HepG2 (cell line): ENCODE results near the gene DDAH2. TPM values are rescaled to one million over a fixed set of nuclear protein-coding genes. Genes with fewer than 3 reads are reported as not detected.

ENCODE experiments used
- ADNP ChIP-seq: sonication (generic); formaldehyde crosslinking; IDR thresholded peaks from 2 replicates; pipeline ENCODE4 v1.4.0; 2020; ENCODE audit warnings: missing genetic modification reagents
- JUND ChIP-seq: sonication (generic); formaldehyde crosslinking; IDR thresholded peaks from 2 replicates; pipeline ENCODE4 v1.8.0; 2022; ENCODE audit warnings: mild to moderate bottlenecking, missing genetic modification reagents
- NR2C2 ChIP-seq: sonication (generic); formaldehyde crosslinking; IDR thresholded peaks from 2 replicates; pipeline ENCODE4 v1.4.0; 2020; ENCODE audit warnings: missing genetic modification reagents, mild to moderate bottlenecking, moderate library complexity, borderline replicate concordance
- RBM39 ChIP-seq: fragments of 200-400 bp; formaldehyde crosslinking; IDR thresholded peaks from one replicate; pipeline ENCODE4 v1.6.1; 2018; ENCODE audit warnings: antibody characterized with exemption, mild to moderate bottlenecking, low read depth, low read length; ENCODE audit not compliant: poor library complexity, severe bottlenecking
- ZMAT3 ChIP-seq: sonication (generic); formaldehyde crosslinking; conservative IDR thresholded peaks from 2 replicates; pipeline ENCODE4 v1.7.0; 2021; ENCODE audit warnings: missing genetic modification reagents
- ZNF468 ChIP-seq: sonication (generic); formaldehyde crosslinking; IDR thresholded peaks from 2 replicates; pipeline ENCODE4 v1.8.0; 2022; ENCODE audit warnings: mild to moderate bottlenecking, moderate library complexity, missing genetic modification reagents
- polyA plus RNA-seq, 8 experiments: library from polyadenylated mRNA; depleted of rRNA in 3 of 8; stranded (reverse) in 7 of 8; unstranded in 1 of 8; fragments of >200 nt; fragmentation: Illumina TruSeq in 4 of 8; extraction: Trizol in 4 of 8; gene quantifications; 2 replicates each; pipeline versions ENCODE4 v1.2.1 to v1.2.3, GENCODE V29; 2011 to 2016; ENCODE audit warnings: low read depth in 4 of 8, missing spikeins in 1 of 8, mixed read lengths in 1 of 8; ENCODE audit not compliant: insufficient read depth in 1 of 8
- total RNA-seq, 5 experiments: library from RNA; depleted of rRNA; stranded (reverse); fragments of >200 nt; fragmentation: Illumina TruSeq; extraction: Trizol; gene quantifications; 2 replicates each; pipeline ENCODE4 v1.2.3, GENCODE V29; 2016; ENCODE audit warnings: low read depth in 1 of 5
- TF ChIP-seq, protein P1 (sequence below): sonication (generic); formaldehyde crosslinking; conservative IDR thresholded peaks from 2 replicates; pipeline ENCODE4 v1.4.0; 2020; ENCODE audit warnings: mild to moderate bottlenecking, missing genetic modification reagents, moderate library complexity
- TF ChIP-seq, protein P2 (sequence below): sonication (generic); formaldehyde crosslinking; IDR thresholded peaks from 2 replicates; pipeline ENCODE4 v1.4.0; 2020; ENCODE audit warnings: missing genetic modification reagents
- TF ChIP-seq, protein P3 (sequence below): sonication (generic); formaldehyde crosslinking; IDR thresholded peaks from 2 replicates; pipeline ENCODE4 v1.5.1; 2020; ENCODE audit warnings: missing genetic modification reagents, mild to moderate bottlenecking, borderline replicate concordance
- TF ChIP-seq, protein P4 (sequence below): sonication (generic); formaldehyde crosslinking; IDR thresholded peaks from 2 replicates; pipeline ENCODE4 v1.8.0; 2022; ENCODE audit warnings: missing genetic modification reagents, mild to moderate bottlenecking, inconsistent platforms, borderline replicate concordance
- TF ChIP-seq, protein P5 (sequence below): fragments of 450-650 bp; IDR thresholded peaks from 2 replicates; pipeline ENCODE4 v1.6.1; 2017; ENCODE audit warnings: mild to moderate bottlenecking
- TF ChIP-seq, protein P6 (sequence below): sonication (generic); formaldehyde crosslinking; IDR thresholded peaks from 2 replicates; pipeline ENCODE4 v1.8.1; 2023; ENCODE audit warnings: missing genetic modification reagents, mild to moderate bottlenecking, borderline replicate concordance
- TF ChIP-seq, protein P7 (sequence below): sonication (generic); formaldehyde crosslinking; IDR thresholded peaks from 2 replicates; pipeline ENCODE4 v1.8.0; 2022; ENCODE audit warnings: mild to moderate bottlenecking, missing genetic modification reagents, moderate library complexity

Gene DDAH2
- total and polyA plus RNA-seq, 2 of the 13 experiments (the other 11 are each of a cell fraction or from before 2014, with no cell fraction given) = 16.4 to 21.1 TPM

DNA sequence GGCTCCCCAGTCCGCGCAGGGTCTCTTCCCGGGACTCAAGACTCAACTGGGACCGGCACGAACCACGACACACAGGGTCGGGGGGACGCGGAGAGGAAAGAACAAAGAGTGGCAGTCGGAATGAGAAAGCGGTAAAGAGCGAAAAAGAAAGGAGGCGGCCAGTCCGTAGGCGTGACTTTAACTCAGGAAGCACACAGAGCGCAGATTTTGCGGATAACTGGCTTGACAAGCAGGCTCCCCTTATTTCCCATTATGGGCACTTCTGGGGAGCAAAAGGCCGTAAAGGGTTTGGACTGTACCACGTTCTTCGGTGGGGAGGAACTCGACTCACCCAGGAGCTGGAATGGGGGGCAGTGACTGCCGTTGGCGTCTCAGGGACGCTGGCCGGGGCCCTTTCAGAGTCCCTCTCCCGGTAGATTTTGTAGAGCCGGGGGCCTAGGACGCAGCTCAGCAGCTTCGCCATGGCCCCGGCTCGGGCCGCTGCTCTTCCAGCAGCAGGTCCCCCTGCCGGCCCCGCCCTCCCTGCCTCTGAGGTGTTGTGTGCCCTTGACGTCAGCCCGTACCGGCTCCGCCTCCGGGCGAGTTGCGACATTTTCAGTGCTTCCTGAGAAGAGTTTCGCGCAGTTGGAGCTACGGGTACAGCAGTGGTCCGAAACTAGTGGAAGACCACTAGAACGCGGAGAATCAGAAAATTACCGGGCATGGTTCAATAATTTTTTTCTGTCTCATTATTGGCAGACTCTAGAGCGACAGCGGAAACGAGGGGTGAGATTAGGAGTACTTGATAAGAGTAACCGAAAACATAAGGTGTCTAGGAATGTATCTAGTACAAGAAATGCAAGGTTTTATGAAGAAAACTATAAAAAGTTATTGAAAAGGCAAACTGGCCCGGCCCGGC, 26.0 kb downstream of the DDAH2 start, which contains the start of gene ABHD16A (continued):
- TF ChIP-seq, protein P1, sequence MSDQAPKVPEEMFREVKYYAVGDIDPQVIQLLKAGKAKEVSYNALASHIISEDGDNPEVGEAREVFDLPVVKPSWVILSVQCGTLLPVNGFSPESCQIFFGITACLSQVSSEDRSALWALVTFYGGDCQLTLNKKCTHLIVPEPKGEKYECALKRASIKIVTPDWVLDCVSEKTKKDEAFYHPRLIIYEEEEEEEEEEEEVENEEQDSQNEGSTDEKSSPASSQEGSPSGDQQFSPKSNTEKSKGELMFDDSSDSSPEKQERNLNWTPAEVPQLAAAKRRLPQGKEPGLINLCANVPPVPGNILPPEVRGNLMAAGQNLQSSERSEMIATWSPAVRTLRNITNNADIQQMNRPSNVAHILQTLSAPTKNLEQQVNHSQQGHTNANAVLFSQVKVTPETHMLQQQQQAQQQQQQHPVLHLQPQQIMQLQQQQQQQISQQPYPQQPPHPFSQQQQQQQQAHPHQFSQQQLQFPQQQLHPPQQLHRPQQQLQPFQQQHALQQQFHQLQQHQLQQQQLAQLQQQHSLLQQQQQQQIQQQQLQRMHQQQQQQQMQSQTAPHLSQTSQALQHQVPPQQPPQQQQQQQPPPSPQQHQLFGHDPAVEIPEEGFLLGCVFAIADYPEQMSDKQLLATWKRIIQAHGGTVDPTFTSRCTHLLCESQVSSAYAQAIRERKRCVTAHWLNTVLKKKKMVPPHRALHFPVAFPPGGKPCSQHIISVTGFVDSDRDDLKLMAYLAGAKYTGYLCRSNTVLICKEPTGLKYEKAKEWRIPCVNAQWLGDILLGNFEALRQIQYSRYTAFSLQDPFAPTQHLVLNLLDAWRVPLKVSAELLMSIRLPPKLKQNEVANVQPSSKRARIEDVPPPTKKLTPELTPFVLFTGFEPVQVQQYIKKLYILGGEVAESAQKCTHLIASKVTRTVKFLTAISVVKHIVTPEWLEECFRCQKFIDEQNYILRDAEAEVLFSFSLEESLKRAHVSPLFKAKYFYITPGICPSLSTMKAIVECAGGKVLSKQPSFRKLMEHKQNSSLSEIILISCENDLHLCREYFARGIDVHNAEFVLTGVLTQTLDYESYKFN (CRISPR knock-in tag) = peak; percentile 80
- TF ChIP-seq NR2C2 (CRISPR knock-in tag) = peak; percentile 67; the same call in 1 of the 2 replicates
- peak; percentile 76 for TF ChIP-seq RBM39
- TF ChIP-seq, protein P2, sequence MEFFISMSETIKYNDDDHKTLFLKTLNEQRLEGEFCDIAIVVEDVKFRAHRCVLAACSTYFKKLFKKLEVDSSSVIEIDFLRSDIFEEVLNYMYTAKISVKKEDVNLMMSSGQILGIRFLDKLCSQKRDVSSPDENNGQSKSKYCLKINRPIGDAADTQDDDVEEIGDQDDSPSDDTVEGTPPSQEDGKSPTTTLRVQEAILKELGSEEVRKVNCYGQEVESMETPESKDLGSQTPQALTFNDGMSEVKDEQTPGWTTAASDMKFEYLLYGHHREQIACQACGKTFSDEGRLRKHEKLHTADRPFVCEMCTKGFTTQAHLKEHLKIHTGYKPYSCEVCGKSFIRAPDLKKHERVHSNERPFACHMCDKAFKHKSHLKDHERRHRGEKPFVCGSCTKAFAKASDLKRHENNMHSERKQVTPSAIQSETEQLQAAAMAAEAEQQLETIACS (CRISPR knock-in tag) = no peak
- TF ChIP-seq, protein P3, sequence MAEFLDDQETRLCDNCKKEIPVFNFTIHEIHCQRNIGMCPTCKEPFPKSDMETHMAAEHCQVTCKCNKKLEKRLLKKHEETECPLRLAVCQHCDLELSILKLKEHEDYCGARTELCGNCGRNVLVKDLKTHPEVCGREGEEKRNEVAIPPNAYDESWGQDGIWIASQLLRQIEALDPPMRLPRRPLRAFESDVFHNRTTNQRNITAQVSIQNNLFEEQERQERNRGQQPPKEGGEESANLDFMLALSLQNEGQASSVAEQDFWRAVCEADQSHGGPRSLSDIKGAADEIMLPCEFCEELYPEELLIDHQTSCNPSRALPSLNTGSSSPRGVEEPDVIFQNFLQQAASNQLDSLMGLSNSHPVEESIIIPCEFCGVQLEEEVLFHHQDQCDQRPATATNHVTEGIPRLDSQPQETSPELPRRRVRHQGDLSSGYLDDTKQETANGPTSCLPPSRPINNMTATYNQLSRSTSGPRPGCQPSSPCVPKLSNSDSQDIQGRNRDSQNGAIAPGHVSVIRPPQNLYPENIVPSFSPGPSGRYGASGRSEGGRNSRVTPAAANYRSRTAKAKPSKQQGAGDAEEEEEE (CRISPR knock-in tag) = no peak
- no peak for TF ChIP-seq ADNP (CRISPR knock-in tag)
- peak; percentile 53; the same call in 1 of the 2 replicates for TF ChIP-seq JUND (CRISPR knock-in tag)
- TF ChIP-seq, protein P4, sequence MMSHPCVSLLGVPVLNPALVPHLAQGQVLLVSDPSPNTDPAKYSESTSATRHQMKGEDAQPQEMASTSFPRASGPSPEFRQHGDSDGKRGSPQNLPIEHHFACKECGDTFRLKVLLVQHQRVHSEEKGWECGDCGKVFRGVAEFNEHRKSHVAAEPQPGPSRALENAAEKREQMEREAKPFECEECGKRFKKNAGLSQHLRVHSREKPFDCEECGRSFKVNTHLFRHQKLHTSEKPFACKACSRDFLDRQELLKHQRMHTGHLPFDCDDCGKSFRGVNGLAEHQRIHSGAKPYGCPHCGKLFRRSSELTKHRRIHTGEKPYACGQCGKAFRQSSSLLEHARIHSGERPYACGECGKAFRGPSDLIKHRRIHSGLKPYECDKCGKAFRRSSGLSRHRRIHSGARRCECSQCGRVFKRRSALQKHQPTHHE (CRISPR knock-in tag) = 0 out of 2 replicates have a peak, but pooled peaks have one; percentile 31
- TF ChIP-seq, protein P5, sequence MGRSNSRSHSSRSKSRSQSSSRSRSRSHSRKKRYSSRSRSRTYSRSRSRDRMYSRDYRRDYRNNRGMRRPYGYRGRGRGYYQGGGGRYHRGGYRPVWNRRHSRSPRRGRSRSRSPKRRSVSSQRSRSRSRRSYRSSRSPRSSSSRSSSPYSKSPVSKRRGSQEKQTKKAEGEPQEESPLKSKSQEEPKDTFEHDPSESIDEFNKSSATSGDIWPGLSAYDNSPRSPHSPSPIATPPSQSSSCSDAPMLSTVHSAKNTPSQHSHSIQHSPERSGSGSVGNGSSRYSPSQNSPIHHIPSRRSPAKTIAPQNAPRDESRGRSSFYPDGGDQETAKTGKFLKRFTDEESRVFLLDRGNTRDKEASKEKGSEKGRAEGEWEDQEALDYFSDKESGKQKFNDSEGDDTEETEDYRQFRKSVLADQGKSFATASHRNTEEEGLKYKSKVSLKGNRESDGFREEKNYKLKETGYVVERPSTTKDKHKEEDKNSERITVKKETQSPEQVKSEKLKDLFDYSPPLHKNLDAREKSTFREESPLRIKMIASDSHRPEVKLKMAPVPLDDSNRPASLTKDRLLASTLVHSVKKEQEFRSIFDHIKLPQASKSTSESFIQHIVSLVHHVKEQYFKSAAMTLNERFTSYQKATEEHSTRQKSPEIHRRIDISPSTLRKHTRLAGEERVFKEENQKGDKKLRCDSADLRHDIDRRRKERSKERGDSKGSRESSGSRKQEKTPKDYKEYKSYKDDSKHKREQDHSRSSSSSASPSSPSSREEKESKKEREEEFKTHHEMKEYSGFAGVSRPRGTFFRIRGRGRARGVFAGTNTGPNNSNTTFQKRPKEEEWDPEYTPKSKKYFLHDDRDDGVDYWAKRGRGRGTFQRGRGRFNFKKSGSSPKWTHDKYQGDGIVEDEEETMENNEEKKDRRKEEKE = no peak
- TF ChIP-seq, protein P6, sequence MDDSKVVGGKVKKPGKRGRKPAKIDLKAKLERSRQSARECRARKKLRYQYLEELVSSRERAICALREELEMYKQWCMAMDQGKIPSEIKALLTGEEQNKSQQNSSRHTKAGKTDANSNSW = no peak
- no peak for TF ChIP-seq ZNF468 (CRISPR knock-in tag)
- TF ChIP-seq ZMAT3 (CRISPR knock-in tag) = peak; percentile 50; the same call in 1 of the 2 replicates
- TF ChIP-seq, protein P7, sequence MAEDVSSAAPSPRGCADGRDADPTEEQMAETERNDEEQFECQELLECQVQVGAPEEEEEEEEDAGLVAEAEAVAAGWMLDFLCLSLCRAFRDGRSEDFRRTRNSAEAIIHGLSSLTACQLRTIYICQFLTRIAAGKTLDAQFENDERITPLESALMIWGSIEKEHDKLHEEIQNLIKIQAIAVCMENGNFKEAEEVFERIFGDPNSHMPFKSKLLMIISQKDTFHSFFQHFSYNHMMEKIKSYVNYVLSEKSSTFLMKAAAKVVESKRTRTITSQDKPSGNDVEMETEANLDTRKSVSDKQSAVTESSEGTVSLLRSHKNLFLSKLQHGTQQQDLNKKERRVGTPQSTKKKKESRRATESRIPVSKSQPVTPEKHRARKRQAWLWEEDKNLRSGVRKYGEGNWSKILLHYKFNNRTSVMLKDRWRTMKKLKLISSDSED (CRISPR knock-in tag) = no peak
